C4-2B (cell line): ENCODE results near the gene IL16.

Experiments
- CTCF ChIP-seq: fragments of 450-650 bp; conservative IDR thresholded peaks from 2 replicates; pipeline ENCODE4 v1.5.1; 2017; ENCODE audit warnings: mild to moderate bottlenecking
- ZFX ChIP-seq: fragments of 450-650 bp; IDR thresholded peaks from 2 replicates; pipeline ENCODE4 v1.6.1; 2017

- TF ChIP-seq CTCF: no peak
- no peak for TF ChIP-seq ZFX
These were observed 125.0 kb downstream of the IL16 start for GRCh38 chr15:81321667-81322066.
